Measurements from ENCODE around the gene PRDM15.

The PRDM15 gene

DNA sequence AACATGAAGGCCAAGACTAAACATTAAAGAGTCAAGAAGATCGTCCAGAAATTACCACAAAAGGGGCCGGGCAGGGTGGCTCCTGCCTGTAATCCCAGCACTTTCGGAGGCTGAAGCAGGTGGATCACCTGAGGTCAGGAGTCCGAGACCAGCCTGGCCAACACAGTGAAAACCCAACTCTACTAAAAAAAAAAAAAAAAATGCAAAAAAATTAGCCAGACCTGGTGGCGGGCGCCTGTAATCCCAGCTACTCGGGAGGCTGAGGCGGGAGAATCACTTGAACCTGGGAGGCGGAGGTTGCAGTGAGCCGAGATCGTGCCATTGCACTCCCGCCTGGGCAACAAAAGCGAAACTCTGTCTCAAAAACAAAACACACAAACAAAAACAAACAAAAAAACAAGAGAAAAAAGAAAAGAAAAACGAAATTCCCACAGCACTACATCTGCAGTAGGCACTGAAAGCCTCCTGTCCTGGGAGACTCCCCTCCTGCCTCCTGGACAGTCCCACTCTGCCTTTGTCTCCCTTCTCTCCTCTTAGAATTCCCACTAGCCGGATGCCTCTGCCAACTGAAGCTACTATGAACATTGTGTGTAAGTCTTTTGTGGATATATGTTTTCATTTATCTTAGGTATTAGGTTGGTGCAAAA lies 94.6 kb downstream of the PRDM15 start:
- Histone ChIP-seq H3K14ac (ENCODE audit: low read length in 2 of 2) (no peak overlapping the region), H3K4me2 (ENCODE audit: low read length, poor library complexity, severe bottlenecking) (no peak overlapping the region), H2AK5ac (ENCODE audit: low read length, severe bottlenecking) (no peak overlapping the region), H2AFZ (ENCODE audit: low read depth, low read length) (no peak overlapping the region), H3K4ac (ENCODE audit: low read depth in 1 of 2, low read length in 2 of 2) (no peak overlapping the region), H4K91ac (ENCODE audit: low read length) (no peak overlapping the region), H3K4me1 (ENCODE audit: control insufficient read depth, insufficient read depth, low read depth, low read length) (peaks cover 3% of the 10 kb centered on the region), H2BK12ac (ENCODE audit: low read length in 2 of 2) (no peak overlapping the region), H3K27ac (ENCODE audit: low read length, poor library complexity, severe bottlenecking) (no peak overlapping the region), H2BK120ac (ENCODE audit: low read depth, low read length) (no peak overlapping the region), H3K36me3 (ENCODE audit: control insufficient read depth in 1 of 2, insufficient read depth in 2 of 2, low read depth in 1 of 2, low read length in 2 of 2) (no peaks in the 10 kb centered on the region), H4K8ac (ENCODE audit: low read length) (no peak overlapping the region), H3K18ac (ENCODE audit: low read depth in 1 of 2, low read length in 2 of 2) (no peak overlapping the region), H2BK15ac (ENCODE audit: low read depth, poor library complexity, severe bottlenecking) (no peak overlapping the region), H3K23ac (ENCODE audit: low read length in 2 of 2) (no peak overlapping the region), H3K79me1 (replicated peaks; ENCODE audit: low read length, poor library complexity, severe bottlenecking) (no peaks in the 10 kb centered on the region), H3K9ac (ENCODE audit: low read length) (no peak overlapping the region), H3K27me3 (ENCODE audit: control insufficient read depth in 1 of 2, insufficient read depth in 1 of 2, low read length in 2 of 2) (peaks cover 18 to 56% of the 10 kb centered on the region in 2 experiments), H2BK5ac (ENCODE audit: low read depth, low read length, poor library complexity, severe bottlenecking) (no peak overlapping the region), H3K4me3 (ENCODE audit: insufficient read depth in 1 of 2, low read depth in 1 of 2, low read length in 2 of 2) (no peak overlapping the region), H3K9me3 (ENCODE audit: control insufficient read depth, low read length) (no peaks in the 10 kb centered on the region)
- 84% methylated on average over 12 of the region's 15 CpGs for WGBS
- no peak for DNase-seq

DNA sequence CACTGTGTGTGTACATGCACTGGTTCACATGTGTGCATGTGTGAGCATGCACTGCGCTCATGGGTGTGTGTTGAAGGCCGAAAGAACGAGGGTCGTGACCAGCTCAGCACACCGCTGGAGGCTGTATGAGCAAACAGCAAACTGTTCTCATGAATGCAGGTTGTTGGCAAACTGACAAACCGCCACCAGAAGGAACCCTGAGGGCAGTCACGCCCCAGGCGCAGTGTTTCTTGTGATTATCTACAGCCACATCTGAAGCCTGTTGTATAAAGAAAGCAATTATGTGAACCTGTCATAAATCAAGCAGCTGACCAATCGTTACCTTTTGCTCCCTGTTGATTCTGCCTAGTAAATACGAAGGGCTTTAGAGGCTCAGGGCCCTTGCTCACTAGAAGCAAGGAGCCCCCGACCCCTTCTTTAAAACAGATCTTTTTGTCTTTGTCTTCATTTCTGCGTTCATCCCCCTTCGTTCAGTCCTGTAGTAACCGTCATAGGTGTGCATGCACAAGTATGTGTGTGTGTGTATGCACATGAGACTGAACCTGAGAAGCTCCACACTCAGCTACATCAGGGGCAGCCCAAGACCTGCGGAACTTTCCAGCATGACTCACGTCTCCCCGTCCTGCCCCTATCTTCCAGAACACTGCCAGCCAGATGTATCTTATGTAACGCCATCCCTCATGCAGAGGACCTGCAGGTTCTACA lies 95.5 kb downstream of the PRDM15 start:
- Histone ChIP-seq H2BK120ac (ENCODE audit: low read depth, low read length) (no peak overlapping the region), H3K9ac (ENCODE audit: low read length) (no peak overlapping the region), H2BK5ac (ENCODE audit: low read depth, low read length, poor library complexity, severe bottlenecking) (no peak overlapping the region), H2AK5ac (ENCODE audit: low read length, severe bottlenecking) (no peak overlapping the region), H3K4me2 (ENCODE audit: low read length, poor library complexity, severe bottlenecking) (no peak overlapping the region), H3K14ac (ENCODE audit: low read length in 2 of 2) (no peak overlapping the region), H3K36me3 (ENCODE audit: control insufficient read depth in 1 of 2, insufficient read depth in 2 of 2, low read depth in 1 of 2, low read length in 2 of 2) (no peaks in the 10 kb centered on the region), H3K4me3 (ENCODE audit: insufficient read depth in 1 of 2, low read depth in 1 of 2, low read length in 2 of 2) (no peak overlapping the region), H4K8ac (ENCODE audit: low read length) (no peak overlapping the region), H3K27me3 (ENCODE audit: control insufficient read depth in 1 of 2, insufficient read depth in 1 of 2, low read length in 2 of 2) (peaks cover 22 to 55% of the 10 kb centered on the region in 2 experiments), H3K4me1 (ENCODE audit: control insufficient read depth, insufficient read depth, low read depth, low read length) (peaks cover 3% of the 10 kb centered on the region), H2BK15ac (ENCODE audit: low read depth, poor library complexity, severe bottlenecking) (no peak overlapping the region), H3K79me1 (replicated peaks; ENCODE audit: low read length, poor library complexity, severe bottlenecking) (no peaks in the 10 kb centered on the region), H3K9me3 (ENCODE audit: control insufficient read depth, low read length) (no peaks in the 10 kb centered on the region), H2AFZ (ENCODE audit: low read depth, low read length) (no peak overlapping the region), H3K23ac (ENCODE audit: low read length in 2 of 2) (no peak overlapping the region), H3K27ac (ENCODE audit: low read length, poor library complexity, severe bottlenecking) (no peak overlapping the region), H4K91ac (ENCODE audit: low read length) (no peak overlapping the region), H3K18ac (ENCODE audit: low read depth in 1 of 2, low read length in 2 of 2) (peak overlapping the region in 1 of 2 experiments; percentile 16), H3K4ac (ENCODE audit: low read depth in 1 of 2, low read length in 2 of 2) (no peak overlapping the region), H2BK12ac (ENCODE audit: low read length in 2 of 2) (no peak overlapping the region)
- no peak for DNase-seq
- 72% methylated on average over 15 of the region's 18 CpGs for WGBS

DNA sequence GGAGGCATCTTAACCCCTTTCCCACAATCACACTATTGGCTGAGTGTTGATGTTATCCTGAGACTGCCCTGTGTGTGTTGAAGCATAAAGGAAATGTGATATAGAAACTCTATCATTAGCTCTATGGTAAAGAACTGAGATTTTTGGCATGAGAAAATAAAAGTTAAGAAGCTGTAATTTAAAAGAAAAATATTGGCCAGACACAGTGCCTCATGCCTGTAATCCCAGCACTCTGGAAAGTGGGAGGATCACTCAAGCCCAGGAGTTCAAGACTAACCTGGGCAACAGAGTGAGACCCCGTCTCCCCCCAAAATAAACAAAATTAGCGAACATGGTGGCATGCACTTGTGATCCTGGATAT lies 98.1 kb downstream of the PRDM15 start:
- Histone ChIP-seq H2AK5ac (ENCODE audit: low read length, severe bottlenecking) (no peak overlapping the region), H2AFZ (ENCODE audit: low read depth, low read length) (no peak overlapping the region), H3K9me3 (ENCODE audit: control insufficient read depth, low read length) (no peaks in the 10 kb centered on the region), H3K18ac (ENCODE audit: low read depth in 1 of 2, low read length in 2 of 2) (no peak overlapping the region), H3K27me3 (ENCODE audit: control insufficient read depth in 1 of 2, insufficient read depth in 1 of 2, low read length in 2 of 2) (peaks cover 15 to 59% of the 10 kb centered on the region in 2 experiments), H3K4me2 (ENCODE audit: low read length, poor library complexity, severe bottlenecking) (no peak overlapping the region), H3K4me3 (ENCODE audit: insufficient read depth in 1 of 2, low read depth in 1 of 2, low read length in 2 of 2) (no peak overlapping the region), H4K91ac (ENCODE audit: low read length) (no peak overlapping the region), H3K36me3 (ENCODE audit: control insufficient read depth in 1 of 2, insufficient read depth in 2 of 2, low read depth in 1 of 2, low read length in 2 of 2) (no peaks in the 10 kb centered on the region), H4K8ac (ENCODE audit: low read length) (no peak overlapping the region), H2BK15ac (ENCODE audit: low read depth, poor library complexity, severe bottlenecking) (no peak overlapping the region), H3K4ac (ENCODE audit: low read depth in 1 of 2, low read length in 2 of 2) (no peak overlapping the region), H3K4me1 (ENCODE audit: control insufficient read depth, insufficient read depth, low read depth, low read length) (peaks cover 9% of the 10 kb centered on the region), H2BK5ac (ENCODE audit: low read depth, low read length, poor library complexity, severe bottlenecking) (no peak overlapping the region), H3K9ac (ENCODE audit: low read length) (no peak overlapping the region), H3K14ac (ENCODE audit: low read length in 2 of 2) (no peak overlapping the region), H2BK12ac (ENCODE audit: low read length in 2 of 2) (no peak overlapping the region), H3K27ac (ENCODE audit: low read length, poor library complexity, severe bottlenecking) (no peak overlapping the region), H2BK120ac (ENCODE audit: low read depth, low read length) (no peak overlapping the region), H3K79me1 (replicated peaks; ENCODE audit: low read length, poor library complexity, severe bottlenecking) (no peaks in the 10 kb centered on the region), H3K23ac (ENCODE audit: low read length in 2 of 2) (no peak overlapping the region)
- no peak for DNase-seq
- 83% methylated on average over 1 of the region's 2 CpGs for WGBS

DNA sequence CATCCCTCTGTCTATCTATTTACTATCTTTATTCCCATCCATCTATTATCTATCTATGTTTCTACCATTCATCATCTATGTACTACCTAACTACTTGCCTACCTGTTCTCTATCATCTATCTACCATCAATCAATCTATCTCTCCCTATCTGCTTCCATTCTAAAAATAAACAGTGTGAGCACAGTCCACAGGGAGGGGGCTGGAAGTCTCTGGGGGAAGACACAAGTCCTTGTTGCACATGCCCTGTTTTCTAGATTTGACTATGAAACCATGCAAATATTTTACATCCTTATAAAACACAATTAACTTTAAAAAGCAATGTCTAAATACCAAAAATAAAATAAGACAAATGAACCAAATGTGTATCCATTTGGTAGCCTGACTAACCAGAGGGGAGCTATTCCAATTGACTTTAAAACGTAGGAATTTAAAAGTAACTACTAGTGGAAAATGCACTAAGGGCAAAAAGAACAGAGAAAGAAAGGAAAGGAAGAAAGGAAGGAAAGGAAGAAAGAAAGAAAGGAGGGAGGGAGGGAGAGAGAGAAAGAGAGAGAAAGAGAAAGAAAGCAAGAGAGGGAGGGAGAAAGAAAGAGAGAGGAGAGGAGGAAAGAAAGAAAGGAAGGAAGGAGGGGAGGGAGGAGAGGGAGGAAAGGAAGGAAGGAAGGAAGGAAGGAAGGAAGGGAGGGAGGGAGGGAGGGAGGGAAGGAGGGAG lies 98.7 kb downstream of the PRDM15 start:
- H2AFZ ChIP-seq (ENCODE audit: low read depth, low read length), result no peak overlapping the region
- H2BK15ac ChIP-seq (ENCODE audit: low read depth, poor library complexity, severe bottlenecking), result no peak overlapping the region
- H3K4me3 ChIP-seq (ENCODE audit: insufficient read depth in 1 of 2, low read depth in 1 of 2, low read length in 2 of 2), result no peak overlapping the region
- H3K36me3 ChIP-seq (ENCODE audit: control insufficient read depth in 1 of 2, insufficient read depth in 2 of 2, low read depth in 1 of 2, low read length in 2 of 2), result no peaks in the 10 kb centered on the region
- no peaks in the 10 kb centered on the region for H3K79me1 ChIP-seq (replicated peaks; ENCODE audit: low read length, poor library complexity, severe bottlenecking)
- 65% methylated on average over 1 of the region's 1 CpG for WGBS
- DNase-seq, result no peak
- H3K4me2 ChIP-seq (ENCODE audit: low read length, poor library complexity, severe bottlenecking), result no peak overlapping the region
- H3K9ac ChIP-seq (ENCODE audit: low read length), result no peak overlapping the region
- H4K8ac ChIP-seq (ENCODE audit: low read length), result no peak overlapping the region
- H3K18ac ChIP-seq (ENCODE audit: low read depth in 1 of 2, low read length in 2 of 2), result no peak overlapping the region
- H2BK120ac ChIP-seq (ENCODE audit: low read depth, low read length), result no peak overlapping the region
- no peak overlapping the region for H3K23ac ChIP-seq (ENCODE audit: low read length in 2 of 2)
- no peak overlapping the region for H2AK5ac ChIP-seq (ENCODE audit: low read length, severe bottlenecking)
- H3K14ac ChIP-seq (ENCODE audit: low read length in 2 of 2), result no peak overlapping the region
- peaks cover 18 to 62% of the 10 kb centered on the region in 2 experiments for H3K27me3 ChIP-seq (ENCODE audit: control insufficient read depth in 1 of 2, insufficient read depth in 1 of 2, low read length in 2 of 2)
- no peak overlapping the region for H2BK5ac ChIP-seq (ENCODE audit: low read depth, low read length, poor library complexity, severe bottlenecking)
- H4K91ac ChIP-seq (ENCODE audit: low read length), result no peak overlapping the region
- no peak overlapping the region for H3K4ac ChIP-seq (ENCODE audit: low read depth in 1 of 2, low read length in 2 of 2)
- peaks cover 9% of the 10 kb centered on the region for H3K4me1 ChIP-seq (ENCODE audit: control insufficient read depth, insufficient read depth, low read depth, low read length)
- H3K9me3 ChIP-seq (ENCODE audit: control insufficient read depth, low read length), result no peaks in the 10 kb centered on the region
- no peak overlapping the region for H3K27ac ChIP-seq (ENCODE audit: low read length, poor library complexity, severe bottlenecking)
- no peak overlapping the region for H2BK12ac ChIP-seq (ENCODE audit: low read length in 2 of 2)

Data from mesenchymal stem cell (in vitro differentiated cells and primary cell).